Neutrophil (primary cell): Measurements from ENCODE around the gene IPCEF1.
"Not testable (repeated sequence)": the region's sequence is repeated elsewhere in the genome, so short reads cannot be mapped to it uniquely, and the experiment has no call there.

Experiments
- H3K27ac ChIP-seq: fragments of 200-600 bp; sonication (generic); 2 replicates; pipeline ENCODE4 v1.5.1; 2016; ENCODE audit warnings: mild to moderate bottlenecking, moderate library complexity
- H3K27me3 ChIP-seq: fragments of 200-600 bp; sonication (generic); 2 replicates; pipeline ENCODE4 v1.6.0; 2016; ENCODE audit warnings: mild to moderate bottlenecking
- H3K36me3 ChIP-seq: fragments of 200-600 bp; sonication (generic); 2 replicates; pipeline ENCODE4 v1.5.1; 2017
- H3K4me1 ChIP-seq, 2 experiments: fragments of 200-600 bp in 1 of 2; sonication (generic) in 1 of 2; 1 replicate in 1 of 2; 2 replicates in 1 of 2; pipeline versions ENCODE4 v1.5.1 to v1.6.1; 2013 to 2016; ENCODE audit warnings: low read depth in 1 of 2, low read length in 1 of 2, mild to moderate bottlenecking in 1 of 2, moderate library complexity in 1 of 2; ENCODE audit not compliant: control insufficient read depth in 1 of 2, insufficient read depth in 1 of 2
- H3K4me3 ChIP-seq, 2 experiments: fragments of 200-600 bp in 1 of 2; sonication (generic) in 1 of 2; 1 replicate in 1 of 2; 2 replicates in 1 of 2; pipeline ENCODE4 v1.5.1; 2013 to 2016; ENCODE audit warnings: low read depth in 1 of 2, low read length in 1 of 2, mild to moderate bottlenecking in 1 of 2, moderate library complexity in 1 of 2
- H3K9me3 ChIP-seq: fragments of 200-600 bp; sonication (generic); 2 replicates; pipeline ENCODE4 v1.5.1; 2016
- CTCF ChIP-seq: fragments of 200-600 bp; sonication (generic); IDR thresholded peaks from 2 replicates; pipeline ENCODE4 v1.5.1; 2016; ENCODE audit warnings: antibody characterized with exemption

IPCEF1 gene

GRCh38 chr6:154187714-154188113 is 168.9 kb downstream of the IPCEF1 start:
- Histone ChIP-seq H3K4me3 (no peak overlapping the region), H3K4me1 (no peaks in the 10 kb centered on the region), H3K27me3 (no peaks in the 10 kb centered on the region), H3K9me3 (no peaks in the 10 kb centered on the region), H3K27ac (no peak overlapping the region), H3K36me3 (peaks cover 10% of the 10 kb centered on the region)
- TF ChIP-seq CTCF, result no peak

- no peaks in the 10 kb centered on the region for H3K27me3 ChIP-seq
- no peak overlapping the region for H3K4me3 ChIP-seq
- TF ChIP-seq CTCF, result no peak
- no peak overlapping the region for H3K27ac ChIP-seq
- H3K4me1 ChIP-seq, result no peaks in the 10 kb centered on the region
- H3K36me3 ChIP-seq, result peaks cover 13% of the 10 kb centered on the region
- H3K9me3 ChIP-seq, result no peaks in the 10 kb centered on the region
Measured at GRCh38 chr6:154187203-154187602, 169.4 kb downstream of the IPCEF1 start.

- Histone ChIP-seq H3K27ac (no peak overlapping the region), H3K4me1 (no peaks in the 10 kb centered on the region), H3K9me3 (no peaks in the 10 kb centered on the region), H3K27me3 (no peaks in the 10 kb centered on the region), H3K36me3 (peaks cover 17% of the 10 kb centered on the region), H3K4me3 (no peak overlapping the region)
- no peak for TF ChIP-seq CTCF
Measured at GRCh38 chr6:154179434-154179833, 177.2 kb downstream of the IPCEF1 start.

GRCh38 chr6:154172393-154172792 is 184.2 kb downstream of the IPCEF1 start:
- Histone ChIP-seq H3K4me1 (peaks cover 23 to 24% of the 10 kb centered on the region in 2 experiments), H3K36me3 (peaks cover 33% of the 10 kb centered on the region)
- not testable (repeated sequence) for H3K9me3 ChIP-seq, H3K4me3 ChIP-seq, H3K27me3 ChIP-seq, H3K27ac ChIP-seq

- Histone ChIP-seq H3K27ac (peak overlapping the region; percentile 48), H3K36me3 (peaks cover 54% of the 10 kb centered on the region), H3K27me3 (no peaks in the 10 kb centered on the region), H3K4me1 (peaks cover 46 to 47% of the 10 kb centered on the region in 2 experiments), H3K9me3 (no peaks in the 10 kb centered on the region), H3K4me3 (no peak overlapping the region)
- no peak for TF ChIP-seq CTCF
Measured at GRCh38 chr6:154170106-154170505, 186.5 kb downstream of the IPCEF1 start.

GRCh38 chr6:154169193-154169847 is 187.3 kb downstream of the IPCEF1 start:
- Histone ChIP-seq H3K4me1 (peaks cover 50 to 54% of the 10 kb centered on the region in 2 experiments), H3K4me3 (no peak overlapping the region), H3K27me3 (no peaks in the 10 kb centered on the region), H3K9me3 (no peaks in the 10 kb centered on the region), H3K27ac (peak overlapping the region; percentile 48), H3K36me3 (peaks cover 54% of the 10 kb centered on the region)
- no peak for TF ChIP-seq CTCF
